CD1c-positive myeloid dendritic cell (primary cell): ENCODE measurements around the gene OR9A4.
"Not testable (repeated sequence)": the region's sequence is repeated elsewhere in the genome, so short reads cannot be mapped to it uniquely, and the experiment has no call there.

ENCODE experiments used
- DNase-seq: peaks from one replicate; pipeline ENCODE4 v3.0.0-alpha.2; 2016; ENCODE audit errors: extremely low spot score

The OR9A4 gene

GRCh38 chr7:141916099-141916498, at the start of gene OR9A4:
Gene OR9A4 (plus strand): TSS chr7:141916399. CDS start chr7:141918876, 2,477 bp downstream.
- no peak for DNase-seq

GRCh38 chr7:141866974-141867373, 49.2 kb upstream of the OR9A4 start:
- no peak for DNase-seq

GRCh38 chr7:141872931-141873330, 43.3 kb upstream of the OR9A4 start:
- DNase-seq, result no peak

- DNase-seq, result no peak
Observed at GRCh38 chr7:141874787-141875186, 41.4 kb upstream of the OR9A4 start.

- no peak for DNase-seq
Observed at GRCh38 chr7:141875453-141875852, 40.7 kb upstream of the OR9A4 start.

- no peak for DNase-seq
Observed at GRCh38 chr7:141876371-141876770, 39.8 kb upstream of the OR9A4 start.

- no peak for DNase-seq
Observed at GRCh38 chr7:141877365-141877764, 38.8 kb upstream of the OR9A4 start.

GRCh38 chr7:141880960-141881359, 35.2 kb upstream of the OR9A4 start:
- DNase-seq, result no peak

- DNase-seq, result peak; percentile 50
Observed at GRCh38 chr7:141884539-141885225, 31.5 kb upstream of the OR9A4 start.

GRCh38 chr7:141889321-141889720, 26.9 kb upstream of the OR9A4 start:
- DNase-seq, result peak; percentile 81

GRCh38 chr7:141891336-141891735, 24.9 kb upstream of the OR9A4 start:
- DNase-seq, result peak; percentile 35

GRCh38 chr7:141899366-141899765, 16.8 kb upstream of the OR9A4 start:
- not testable (repeated sequence) for DNase-seq

GRCh38 chr7:141906285-141906684, 9.9 kb upstream of the OR9A4 start:
- no peak for DNase-seq

- no peak for DNase-seq
Observed at GRCh38 chr7:141911391-141911790, 4.8 kb upstream of the OR9A4 start.

- no peak for DNase-seq
Observed at GRCh38 chr7:141915565-141915964, 634 bp upstream of the OR9A4 start.

GRCh38 chr7:141920281-141920680, 4.1 kb downstream of the OR9A4 start:
- DNase-seq, result no peak

- DNase-seq, result peak; percentile 44
Observed at GRCh38 chr7:141928146-141928844, 12.1 kb downstream of the OR9A4 start.

- DNase-seq, result peak; percentile 10
Observed at GRCh38 chr7:141928845-141929195, 12.6 kb downstream of the OR9A4 start.

- DNase-seq, result no peak
Observed at GRCh38 chr7:141930211-141930610, 14.0 kb downstream of the OR9A4 start.

GRCh38 chr7:141941075-141941474, 24.9 kb downstream of the OR9A4 start:
- DNase-seq, result no peak

GRCh38 chr7:141943846-141944245, 27.6 kb downstream of the OR9A4 start:
- DNase-seq, result no peak

GRCh38 chr7:141944811-141945210, 28.6 kb downstream of the OR9A4 start:
- peak; percentile 66 for DNase-seq

GRCh38 chr7:141945356-141945755, 29.2 kb downstream of the OR9A4 start:
- peak; percentile 93 for DNase-seq
